IMR-90 (cell line): ENCODE results near the gene RNASEH2B. TPM values are rescaled to one million over a fixed set of nuclear protein-coding genes. Genes with fewer than 3 reads are reported as not detected.

Experiments
- ATAC-seq: fragments of 200-7000 bp; cut with Tn5 transposase; 2 replicates; pipeline ENCODE4 v1.9.1; 2020; ENCODE audit warnings: low read depth, mild to moderate bottlenecking, moderate library complexity
- BruUV-seq: library from RNA; stranded (reverse); fragments of 400-500 nt; replicated peaks from 2 replicates; lab custom pipeline; 2021; lab: Mats Ljungman, UMichigan
- CTCF ChIA-PET: fragments of 300-600 bp; formaldehyde crosslinking; extraction: SDS; loops from one replicate; lab custom pipeline; 2021; ENCODE audit warnings: antibody characterized with exemption; lab: Yijun Ruan, JAX
- POLR2A ChIA-PET: fragments of 300-600 bp; sonication (Branson Sonifier 250); formaldehyde crosslinking; loops from one replicate; lab custom pipeline; 2022; ENCODE audit warnings: antibody characterized with exemption; ENCODE audit not compliant: unreplicated experiment; lab: Charles Lee
- DNase-seq: peaks from one replicate; pipeline ENCODE4 v3.0.0; 2013
- H2AFZ ChIP-seq: replicated peaks from 2 replicates; pipeline ENCODE3; 2013; ENCODE audit warnings: low read length, mild to moderate bottlenecking; ENCODE audit not compliant: poor library complexity
- H2AK5ac ChIP-seq: 2 replicates; pipeline ENCODE4 v1.6.1; 2013; ENCODE audit warnings: low read depth, low read length, inconsistent platforms
- H2AK9ac ChIP-seq: replicated peaks from 2 replicates; pipeline ENCODE3; 2013; ENCODE audit warnings: mild to moderate bottlenecking, low read depth, low read length, moderate library complexity; ENCODE audit not compliant: poor library complexity
- H2BK120ac ChIP-seq: 2 replicates; pipeline ENCODE4 v1.6.1; 2013; ENCODE audit warnings: low read depth, low read length, inconsistent platforms
- H2BK15ac ChIP-seq: 3 replicates; pipeline ENCODE4 v1.6.1; 2013; ENCODE audit warnings: low read depth, low read length, inconsistent platforms
- H2BK20ac ChIP-seq: 2 replicates; pipeline ENCODE4 v1.6.1; 2013; ENCODE audit warnings: low read depth, mild to moderate bottlenecking, inconsistent platforms, low read length, moderate library complexity
- H2BK5ac ChIP-seq: 2 replicates; pipeline ENCODE4 v1.6.1; 2013; ENCODE audit warnings: mild to moderate bottlenecking, low read depth, low read length, inconsistent platforms; ENCODE audit not compliant: poor library complexity, severe bottlenecking
- H3K14ac ChIP-seq: replicated peaks from 2 replicates; pipeline ENCODE4 v1.6.1; 2013; ENCODE audit warnings: low read depth, low read length, inconsistent platforms
- H3K18ac ChIP-seq: 2 replicates; pipeline ENCODE4 v1.6.1; 2013; ENCODE audit warnings: low read depth, low read length, control low read depth
- H3K23ac ChIP-seq: 2 replicates; pipeline ENCODE4 v1.6.1; 2013; ENCODE audit warnings: low read depth, low read length, inconsistent platforms
- H3K27ac ChIP-seq: 2 replicates; pipeline ENCODE4 v1.5.1; 2013; ENCODE audit warnings: mild to moderate bottlenecking, control low read depth, low read length; ENCODE audit not compliant: insufficient read depth
- H3K27me3 ChIP-seq: 2 replicates; pipeline ENCODE4 v1.6.1; 2013; ENCODE audit warnings: low read length; ENCODE audit not compliant: control insufficient read depth, insufficient read depth
- H3K36me3 ChIP-seq: 2 replicates; pipeline ENCODE4 v1.6.1; 2013; ENCODE audit warnings: low read length, mixed read lengths; ENCODE audit not compliant: control insufficient read depth, insufficient read depth
- H3K4ac ChIP-seq: 2 replicates; pipeline ENCODE4 v1.6.1; 2013; ENCODE audit warnings: low read depth, low read length, inconsistent platforms
- H3K4me1 ChIP-seq: 2 replicates; pipeline ENCODE4 v1.6.1; 2013; ENCODE audit warnings: low read length, mixed read lengths; ENCODE audit not compliant: control insufficient read depth, insufficient read depth
- H3K4me2 ChIP-seq: 2 replicates; pipeline ENCODE4 v1.6.1; 2013; ENCODE audit warnings: low read depth, mild to moderate bottlenecking, control low read depth, low read length, moderate library complexity
- H3K4me3 ChIP-seq: 2 replicates; pipeline ENCODE4 v1.5.1; 2013; ENCODE audit warnings: low read depth, mild to moderate bottlenecking, control low read depth, low read length, moderate library complexity; ENCODE audit not compliant: insufficient read depth
- H3K56ac ChIP-seq: 2 replicates; pipeline ENCODE4 v1.6.1; 2013; ENCODE audit warnings: low read length, inconsistent platforms; ENCODE audit not compliant: insufficient read depth; ENCODE audit errors: extremely low read depth
- H3K79me1 ChIP-seq, 2 experiments: 2 replicates each; pipeline ENCODE4 v1.6.1; 2013; ENCODE audit warnings: low read length in 2 of 2, inconsistent platforms in 1 of 2, low read depth in 1 of 2
- H3K9ac ChIP-seq: 2 replicates; pipeline ENCODE4 v1.6.1; 2013; ENCODE audit warnings: low read depth, low read length, control low read depth
- H3K9me1 ChIP-seq: 2 replicates; pipeline ENCODE4 v1.6.1; 2013; ENCODE audit warnings: low read length, inconsistent platforms; ENCODE audit not compliant: insufficient read depth
- H3K9me3 ChIP-seq: 2 replicates; pipeline ENCODE4 v1.6.1; 2013; ENCODE audit warnings: low read length; ENCODE audit not compliant: control insufficient read depth, insufficient read depth
- H4K20me1 ChIP-seq: 2 replicates; pipeline ENCODE4 v1.6.1; 2013; ENCODE audit warnings: low read length, inconsistent platforms; ENCODE audit not compliant: insufficient read depth
- H4K5ac ChIP-seq: 2 replicates; pipeline ENCODE4 v1.6.1; 2013; ENCODE audit warnings: mild to moderate bottlenecking, low read depth, low read length, control low read depth
- H4K8ac ChIP-seq, 2 experiments: 2 replicates each; pipeline ENCODE4 v1.6.1; 2013; ENCODE audit warnings: low read depth in 2 of 2, low read length in 2 of 2, control low read depth in 1 of 2, inconsistent platforms in 1 of 2
- H4K91ac ChIP-seq: 2 replicates; pipeline ENCODE4 v1.6.1; 2013; ENCODE audit warnings: low read depth, low read length, inconsistent platforms; ENCODE audit not compliant: insufficient read depth
- BHLHE40 ChIP-seq: fragments of 150-350 bp; IDR thresholded peaks from 2 replicates; pipeline ENCODE4 v1.6.1; 2016; ENCODE audit warnings: mild to moderate bottlenecking, low read depth, low read length
- CHD1 ChIP-seq: IDR thresholded peaks from 2 replicates; pipeline ENCODE4 v1.6.1; 2012; ENCODE audit warnings: low read depth, low read length, improper control_type of control experiment
- MAZ ChIP-seq: IDR thresholded peaks from 2 replicates; pipeline ENCODE4 v1.6.1; 2012; ENCODE audit warnings: low read depth, mild to moderate bottlenecking, low read length, improper control_type of control experiment, moderate library complexity, borderline replicate concordance
- POLR2A ChIP-seq: IDR thresholded peaks from 2 replicates; pipeline ENCODE4 v1.6.1; 2012; ENCODE audit warnings: mild to moderate bottlenecking, low read depth, low read length
- RAD21 ChIP-seq: IDR thresholded peaks from 2 replicates; pipeline ENCODE4 v1.6.1; 2012; ENCODE audit warnings: low read length, improper control_type of control experiment
- RCOR1 ChIP-seq: IDR thresholded peaks from 2 replicates; pipeline ENCODE4 v1.6.1; 2012; ENCODE audit warnings: mild to moderate bottlenecking, low read length, improper control_type of control experiment; ENCODE audit not compliant: insufficient replicate concordance
- RFX5 ChIP-seq: IDR thresholded peaks from 2 replicates; pipeline ENCODE4 v1.8.0; 2012; ENCODE audit warnings: low read depth, mild to moderate bottlenecking, low read length, moderate library complexity
- whole genome bisulfite sequencing, 2 experiments: methylation state at CpG; one replicate each; pipeline versions ENCODE4 v1.1.5 to v1.1.7; 2013; ENCODE audit warnings: missing lambda C conversion rate in 2 of 2; ENCODE audit not compliant: insufficient read length in 1 of 2; ENCODE audit errors: extremely low coverage in 2 of 2; 5-methylcytosine and 5-hydroxymethylcytosine counted together
- dilution Hi-C: fragments of 300-500 bp; cut with HindIII; formaldehyde crosslinking; loops from one replicate; pipeline ENCODE4 v1.14.3; 2018; ENCODE audit warnings: low sequenced_read_pairs; ENCODE audit not compliant: unreplicated experiment
- in situ Hi-C: fragments of 300-500 bp; cut with MboI; formaldehyde crosslinking; loops from 3 replicates; pipeline ENCODE4 v1.14.3; 2019; ENCODE audit warnings: low sequenced_read_pairs, inconsistent platforms, mixed read lengths
- intact Hi-C: fragments of 100-400 bp; cut with micrococcal nuclease; formaldehyde crosslinking; loops from 2 replicates; pipeline ENCODE4 v1.10.0; 2022
- polyA plus RNA-seq, 3 experiments: library from polyadenylated mRNA; depleted of rRNA; stranded (reverse); fragments of >200 nt; gene quantifications; 2 replicates each; pipeline ENCODE4 v1.2.3, GENCODE V29; 2012; ENCODE audit warnings: low replicate concordance in 1 of 3
- total RNA-seq: library from RNA; depleted of rRNA; stranded (reverse); fragments of >200 nt; gene quantifications from 2 replicates; pipeline ENCODE4 v1.2.3, GENCODE V29; 2012
- TF ChIP-seq, protein P1 (sequence below): fragments of 150-350 bp; IDR thresholded peaks from 2 replicates; pipeline ENCODE4 v1.6.1; 2017; ENCODE audit warnings: mild to moderate bottlenecking, antibody characterized with exemption, low read length, low read depth
- TF ChIP-seq, protein P2 (sequence below): fragments of 150-350 bp; IDR thresholded peaks from 2 replicates; pipeline ENCODE4 v1.6.1; 2016; ENCODE audit warnings: low read depth, mild to moderate bottlenecking, low read length, moderate library complexity, borderline replicate concordance

Gene RNASEH2B
- total and polyA plus RNA-seq, 2 of the 4 experiments (the other 2 are of a cell fraction): 11.2 to 14.2 TPM

DNA sequence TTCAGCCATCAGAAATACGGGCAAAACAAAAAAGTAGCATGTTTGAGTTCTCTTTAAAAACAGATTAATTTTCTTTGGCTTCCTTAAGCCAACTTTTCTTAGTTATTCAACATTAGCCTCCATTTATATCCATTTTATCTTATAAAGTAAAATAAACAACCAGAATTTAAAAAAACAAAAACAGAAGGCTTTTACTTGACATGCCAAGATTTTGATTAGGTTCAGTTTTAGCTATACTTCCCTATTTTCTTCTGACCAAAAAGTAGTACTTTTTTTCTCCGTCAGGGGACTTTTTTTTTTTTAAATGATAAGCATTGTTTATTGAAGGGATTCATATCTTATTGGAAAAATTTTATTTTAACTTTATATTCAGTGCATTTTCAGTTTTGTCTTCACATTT lies 18.1 kb downstream of the RNASEH2B start:
- in situ Hi-C loops: no loop called here
- WGBS, 2 experiments: no CpG with 5 or more reads among the region's 2 CpGs
- Histone ChIP-seq H3K9me3 (peaks cover 6% of the 10 kb centered on the region), H4K20me1 (no peaks in the 10 kb centered on the region), H3K4me2 (no peak overlapping the region), H3K4me3 (no peak overlapping the region), H2BK5ac (no peak overlapping the region), H4K5ac (no peak overlapping the region), H3K23ac (no peak overlapping the region), H3K4ac (no peak overlapping the region), H3K36me3 (peaks cover 3% of the 10 kb centered on the region), H3K9me1 (no peaks in the 10 kb centered on the region), H4K91ac (no peak overlapping the region), H2BK15ac (no peak overlapping the region), H2AK9ac (no peak overlapping the region), H4K8ac (no peak overlapping the region), H3K56ac (no peak overlapping the region), H3K27ac (no peak overlapping the region), H2AFZ (no peak overlapping the region), H3K79me1 (peaks cover 0 to 6% of the 10 kb centered on the region in 2 experiments; a peak in 1 of 4 replicates), H3K4me1 (no peaks in the 10 kb centered on the region), H3K18ac (no peak overlapping the region), H3K27me3 (no peaks in the 10 kb centered on the region), H3K14ac (no peak overlapping the region), H2BK120ac (no peak overlapping the region), H2BK20ac (no peak overlapping the region), H2AK5ac (no peak overlapping the region), H3K9ac (no peak overlapping the region)
- POLR2A ChIA-PET: no interaction called here
- intact Hi-C loops: no loop called here
- CTCF ChIA-PET: no interaction called here
- dilution Hi-C loops: no loop called here
- DNase-seq (no peak), ATAC-seq (no peak)
- TF ChIP-seq MAZ (no peak), POLR2A (no peak), RFX5 (no peak), RAD21 (no peak), BHLHE40 (no peak), RCOR1 (no peak), CHD1 (no peak)
- TF ChIP-seq, protein P1, sequence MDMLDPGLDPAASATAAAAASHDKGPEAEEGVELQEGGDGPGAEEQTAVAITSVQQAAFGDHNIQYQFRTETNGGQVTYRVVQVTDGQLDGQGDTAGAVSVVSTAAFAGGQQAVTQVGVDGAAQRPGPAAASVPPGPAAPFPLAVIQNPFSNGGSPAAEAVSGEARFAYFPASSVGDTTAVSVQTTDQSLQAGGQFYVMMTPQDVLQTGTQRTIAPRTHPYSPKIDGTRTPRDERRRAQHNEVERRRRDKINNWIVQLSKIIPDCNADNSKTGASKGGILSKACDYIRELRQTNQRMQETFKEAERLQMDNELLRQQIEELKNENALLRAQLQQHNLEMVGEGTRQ: no peak
- TF ChIP-seq, protein P2, sequence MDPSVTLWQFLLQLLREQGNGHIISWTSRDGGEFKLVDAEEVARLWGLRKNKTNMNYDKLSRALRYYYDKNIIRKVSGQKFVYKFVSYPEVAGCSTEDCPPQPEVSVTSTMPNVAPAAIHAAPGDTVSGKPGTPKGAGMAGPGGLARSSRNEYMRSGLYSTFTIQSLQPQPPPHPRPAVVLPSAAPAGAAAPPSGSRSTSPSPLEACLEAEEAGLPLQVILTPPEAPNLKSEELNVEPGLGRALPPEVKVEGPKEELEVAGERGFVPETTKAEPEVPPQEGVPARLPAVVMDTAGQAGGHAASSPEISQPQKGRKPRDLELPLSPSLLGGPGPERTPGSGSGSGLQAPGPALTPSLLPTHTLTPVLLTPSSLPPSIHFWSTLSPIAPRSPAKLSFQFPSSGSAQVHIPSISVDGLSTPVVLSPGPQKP: no peak
- BruUV-seq: no TSS peak
